Spinal cord (tissue), 10 donors: ENCODE results near the gene CTIF. TPM values are rescaled to one million over a fixed set of nuclear protein-coding genes. Genes with fewer than 3 reads are reported as not detected.

Source experiments
- DNase-seq, 6 donors: peaks; one replicate each; pipeline versions ENCODE4 v3.0.0 to v3.0.0-alpha.2; 2013 to 2015; ENCODE audit warnings: low spot score in 6 of 6, low read depth in 4 of 6
- H3K27ac ChIP-seq: one replicate; pipeline ENCODE4 v1.5.1; 2013; ENCODE audit warnings: low read depth, low read length, control low read depth
- H3K27me3 ChIP-seq: one replicate; pipeline ENCODE4 v1.6.1; 2013; ENCODE audit warnings: low read length; ENCODE audit not compliant: control insufficient read depth, insufficient read depth
- H3K36me3 ChIP-seq: one replicate; pipeline ENCODE4 v1.6.1; 2013; ENCODE audit warnings: low read length; ENCODE audit not compliant: control insufficient read depth, insufficient read depth
- H3K4me1 ChIP-seq: one replicate; pipeline ENCODE4 v1.6.1; 2013; ENCODE audit warnings: low read length; ENCODE audit not compliant: control insufficient read depth, insufficient read depth
- H3K4me3 ChIP-seq: one replicate; pipeline ENCODE4 v1.5.1; 2013; ENCODE audit warnings: low read depth, low read length, control low read depth
- H3K9me3 ChIP-seq: one replicate; pipeline ENCODE4 v1.6.1; 2013; ENCODE audit warnings: low read length; ENCODE audit not compliant: control insufficient read depth, insufficient read depth
- WGBS: methylation state at CpG from one replicate; pipeline ENCODE4 v1.1.5; 2013; ENCODE audit warnings: missing lambda C conversion rate; ENCODE audit not compliant: insufficient coverage; 5-methylcytosine and 5-hydroxymethylcytosine counted together
- polyA plus RNA-seq, 2 donors: library from polyadenylated mRNA; unstranded; fragments of 120-200 nt; gene quantifications; one replicate each; pipeline ENCODE4 v1.2.1, GENCODE V29; 2013; ENCODE audit not compliant: insufficient read length in 2 of 2
- total RNA-seq, 2 donors: library from RNA; depleted of rRNA in 1 of 2; stranded (reverse); fragments of 120-200 nt in 1 of 2; fragments of >200 nt in 1 of 2; gene quantifications; one replicate each; pipeline versions ENCODE4 v1.2.3 to v1.2.4, GENCODE V29; 2013 to 2014
- donor health status: healthy.

Gene CTIF
- total and polyA plus RNA-seq, 4 donors, result 32.5 to 106 (median 72.6) TPM

DNA sequence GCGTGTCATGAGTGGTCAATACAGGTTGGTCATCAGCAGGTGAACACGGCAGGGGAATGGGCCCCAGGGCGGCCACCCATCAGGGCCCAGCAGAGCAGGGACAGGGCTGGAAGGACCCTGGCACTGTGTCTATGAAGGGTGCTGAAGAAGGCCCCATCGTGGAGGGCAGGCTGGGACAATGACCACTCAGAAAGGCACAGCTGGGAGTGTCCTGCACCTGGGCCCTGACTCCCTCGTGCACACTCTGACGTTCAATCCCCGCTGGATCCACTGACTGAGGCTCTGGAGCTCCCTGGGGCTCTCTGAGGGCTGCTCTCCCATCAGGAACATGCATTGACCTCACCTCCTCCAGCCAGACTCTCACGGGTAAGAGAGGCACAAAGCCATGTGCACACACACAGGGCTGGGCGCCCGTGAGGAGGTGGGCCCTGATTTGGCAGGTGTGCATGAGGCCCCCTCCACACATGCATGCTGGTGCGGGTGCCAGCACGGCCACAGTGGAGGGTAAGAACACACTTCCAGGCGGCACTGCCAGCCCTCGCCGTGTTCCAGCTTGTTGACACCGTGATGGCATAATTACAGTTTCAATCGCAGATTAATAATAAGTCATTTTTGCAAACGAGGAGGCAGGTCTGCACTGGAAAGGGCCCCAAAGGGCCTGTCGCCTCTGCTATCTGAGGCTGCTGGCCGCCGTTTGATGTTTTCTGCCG, 353.5 kb downstream of the CTIF start:
- peak in 1 of 6 donors; percentile 28 for DNase-seq
- Histone ChIP-seq H3K4me3 (no peak overlapping the region), H3K36me3 (no peaks in the 10 kb centered on the region), H3K27ac (no peak overlapping the region), H3K27me3 (no peaks in the 10 kb centered on the region), H3K4me1 (peaks cover 77% of the 10 kb centered on the region), H3K9me3 (no peaks in the 10 kb centered on the region)
- 75% methylated on average over 16 of the region's 22 CpGs for WGBS

DNA sequence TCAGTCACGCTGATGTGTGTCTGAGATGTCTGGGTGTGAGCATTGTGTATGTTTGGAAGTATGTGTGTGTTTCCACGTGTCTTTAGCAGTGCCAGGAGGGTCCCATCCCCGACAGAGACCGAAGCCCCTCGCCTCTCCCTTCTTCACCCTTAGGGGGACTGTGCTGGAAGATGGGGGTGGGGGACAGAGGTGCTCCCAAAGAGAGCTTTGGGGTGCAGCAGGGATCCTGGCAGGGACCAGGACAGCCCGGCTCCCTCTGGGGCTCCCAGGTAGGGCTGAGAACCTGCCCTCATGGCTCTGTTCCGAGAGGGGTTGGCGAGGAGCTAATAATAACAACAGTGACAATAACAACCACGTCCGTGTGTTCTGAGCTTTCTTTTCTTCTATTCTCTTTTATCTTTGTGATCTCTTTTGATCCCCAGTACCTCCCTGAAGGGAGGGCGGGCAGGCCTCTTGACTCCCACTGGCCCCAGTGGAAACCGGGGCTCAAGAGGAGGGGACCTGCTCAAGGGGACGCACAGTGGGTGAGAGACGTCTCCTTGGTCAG, 354.3 kb downstream of the CTIF start:
- no peak for DNase-seq
- peaks cover 71% of the 10 kb centered on the region for H3K4me1 ChIP-seq

DNA sequence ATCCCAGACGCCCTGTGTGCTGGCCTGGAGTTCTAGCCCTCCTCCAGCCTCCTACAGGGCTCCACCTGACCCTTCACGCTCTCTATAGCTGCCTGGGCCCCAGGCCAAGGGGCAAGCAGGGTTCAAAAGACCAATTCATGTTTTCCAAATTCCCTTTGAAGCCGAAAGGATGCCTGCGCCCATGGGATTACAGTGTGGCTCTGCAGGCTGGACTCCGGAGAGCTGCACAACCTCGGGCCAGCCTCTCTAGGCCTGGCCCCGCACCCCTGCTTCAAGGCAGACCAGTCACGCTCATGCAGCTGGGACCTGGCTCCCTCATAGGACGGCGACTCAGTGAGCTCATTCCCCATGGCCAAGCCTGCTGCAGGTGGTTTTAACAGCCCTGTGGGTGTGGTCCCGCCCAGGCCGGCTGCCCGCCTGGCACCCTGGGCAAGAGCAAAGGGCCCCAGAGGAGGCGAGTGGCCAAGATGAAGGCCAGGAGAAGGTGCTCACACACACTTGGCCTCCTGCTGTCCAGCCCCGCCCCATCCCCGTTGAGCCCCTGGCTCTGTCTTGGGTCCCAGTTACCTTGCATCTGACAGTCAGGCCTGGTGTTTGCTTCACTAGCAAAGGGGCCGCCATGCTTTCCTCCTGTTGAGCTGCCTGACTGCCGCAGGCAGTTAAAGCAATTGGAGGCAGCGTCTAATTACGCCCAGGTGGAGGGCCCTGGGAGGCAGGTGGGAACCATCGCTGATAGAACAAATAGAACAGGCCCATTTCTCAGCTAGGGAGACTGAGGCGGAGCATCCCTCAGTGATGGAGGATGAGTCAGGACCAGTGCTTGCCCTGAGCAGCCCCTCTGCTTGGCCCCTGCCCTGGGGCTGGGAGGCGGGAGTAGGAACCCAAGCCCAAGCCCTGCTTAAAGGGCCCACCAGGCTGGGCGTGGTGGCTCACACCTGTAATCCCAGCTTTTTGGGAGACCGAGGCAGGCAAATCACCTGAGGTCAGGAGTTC, 355.1 kb downstream of the CTIF start:
- 80% methylated on average over 25 of the region's 25 CpGs for WGBS
- peak in 1 of 6 donors; percentile 51 for DNase-seq
- H3K4me1 ChIP-seq, result peaks cover 63% of the 10 kb centered on the region
- no peaks in the 10 kb centered on the region for H3K9me3 ChIP-seq
- no peaks in the 10 kb centered on the region for H3K36me3 ChIP-seq
- H3K4me3 ChIP-seq, result no peak overlapping the region
- no peaks in the 10 kb centered on the region for H3K27me3 ChIP-seq
- peak overlapping the region; percentile 3 for H3K27ac ChIP-seq

More for the DNA sequence above, 354.3 kb downstream of the CTIF start:
- no peak overlapping the region for H3K4me3 ChIP-seq
- H3K27ac ChIP-seq, result no peak overlapping the region
- H3K27me3 ChIP-seq, result no peaks in the 10 kb centered on the region
- WGBS, result 55% methylated on average over 9 of the region's 14 CpGs
- H3K36me3 ChIP-seq, result no peaks in the 10 kb centered on the region
- H3K9me3 ChIP-seq, result no peaks in the 10 kb centered on the region

DNA sequence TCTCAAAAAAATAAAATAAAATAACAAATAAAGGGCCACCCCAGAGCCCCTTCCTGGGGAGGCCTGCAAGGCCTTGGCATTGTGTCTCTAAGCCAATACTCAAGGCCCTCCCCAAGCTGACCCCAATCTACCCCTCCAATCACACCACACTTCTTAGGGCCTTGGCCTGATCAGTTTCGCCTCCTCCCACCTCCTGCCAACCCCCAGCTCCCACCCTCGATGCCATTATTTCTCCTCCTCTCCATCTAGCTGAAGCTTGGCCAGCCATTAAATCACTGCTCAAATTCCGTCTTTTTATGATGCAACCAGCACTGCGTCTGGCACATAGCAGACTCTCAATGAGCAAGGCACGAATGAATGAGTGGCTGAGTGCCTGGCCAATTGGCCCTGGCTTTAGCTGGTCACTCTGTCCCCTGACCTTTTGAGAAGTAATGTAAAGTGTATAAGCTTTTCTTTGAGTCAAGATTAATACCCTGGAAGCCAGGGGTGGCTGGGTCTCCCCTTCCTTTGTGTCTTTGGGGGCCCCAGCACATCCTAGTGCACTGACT, 356.0 kb downstream of the CTIF start:
- no peaks in the 10 kb centered on the region for H3K36me3 ChIP-seq
- DNase-seq, result no peak
- no peak overlapping the region for H3K4me3 ChIP-seq
- no peaks in the 10 kb centered on the region for H3K27me3 ChIP-seq
- 42% methylated on average over 5 of the region's 5 CpGs for WGBS
- no peaks in the 10 kb centered on the region for H3K9me3 ChIP-seq
- H3K27ac ChIP-seq, result no peak overlapping the region
- peaks cover 53% of the 10 kb centered on the region for H3K4me1 ChIP-seq

DNA sequence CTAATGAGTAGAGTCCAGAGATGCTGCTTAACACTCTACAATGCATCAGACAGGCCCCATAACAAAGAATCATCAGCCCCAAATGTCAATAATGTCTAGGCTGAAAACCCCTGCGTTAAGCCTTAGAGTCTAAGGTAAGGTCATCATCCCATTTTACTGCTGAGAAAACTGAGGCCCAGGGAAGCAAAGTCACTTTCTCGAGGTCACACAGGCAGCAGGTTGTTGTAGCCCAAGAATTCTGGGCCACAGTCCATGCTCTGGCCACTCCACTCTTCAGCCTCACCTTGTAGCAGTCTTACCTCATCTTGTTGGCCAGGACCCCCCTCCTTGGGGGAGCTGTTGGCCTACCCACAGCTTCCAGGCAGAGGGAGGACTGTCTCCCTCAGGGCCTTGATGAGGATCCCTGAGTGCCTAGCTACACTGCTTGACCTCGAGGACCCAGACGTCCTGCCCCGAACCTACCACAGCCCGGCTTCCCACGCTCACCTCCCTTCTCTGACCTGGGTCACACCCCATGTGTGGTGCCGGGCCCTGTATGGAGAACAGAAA, 357.6 kb downstream of the CTIF start:
- H3K27ac ChIP-seq, result no peak overlapping the region
- no peaks in the 10 kb centered on the region for H3K27me3 ChIP-seq
- no peak overlapping the region for H3K4me3 ChIP-seq
- no peaks in the 10 kb centered on the region for H3K36me3 ChIP-seq
- DNase-seq, result no peak
- 87% methylated on average over 7 of the region's 8 CpGs for WGBS
- H3K4me1 ChIP-seq, result peaks cover 43% of the 10 kb centered on the region
- H3K9me3 ChIP-seq, result no peaks in the 10 kb centered on the region

DNA sequence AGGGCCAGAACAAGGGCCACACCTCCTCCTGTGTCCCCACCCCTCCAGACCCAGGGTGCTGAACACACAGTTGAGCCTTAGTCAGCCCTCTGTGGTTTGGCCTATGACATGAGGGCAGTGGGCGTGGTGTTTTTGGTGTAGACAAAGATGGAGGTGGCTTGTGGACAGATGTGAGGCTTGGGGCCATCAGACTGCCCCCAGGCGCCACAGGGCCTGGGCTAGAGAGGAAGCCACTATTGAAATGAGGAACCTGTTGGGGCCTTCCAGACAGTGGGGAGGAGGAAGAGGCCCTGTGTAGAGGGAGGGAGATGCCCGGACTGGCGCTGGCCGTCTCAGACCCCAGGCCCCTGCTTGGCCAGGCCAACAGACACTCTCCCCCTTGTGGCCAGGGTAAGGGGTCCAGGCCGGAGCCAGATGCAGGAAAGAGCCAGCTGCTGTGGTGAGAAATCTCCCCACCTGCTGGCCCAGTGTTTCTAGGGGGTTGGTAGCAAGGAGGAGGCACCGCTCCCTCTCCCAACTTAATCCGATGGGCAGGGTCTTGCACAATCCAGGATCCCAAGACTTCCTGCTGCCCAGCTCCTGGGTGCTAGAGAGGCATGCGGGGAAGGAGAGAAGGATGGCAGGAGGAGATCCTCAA, 358.2 kb downstream of the CTIF start:
- Histone ChIP-seq H3K4me1 (peaks cover 48% of the 10 kb centered on the region), H3K27ac (no peak overlapping the region), H3K4me3 (no peak overlapping the region), H3K9me3 (no peaks in the 10 kb centered on the region), H3K36me3 (no peaks in the 10 kb centered on the region), H3K27me3 (no peaks in the 10 kb centered on the region)
- 78% methylated on average over 8 of the region's 9 CpGs for WGBS
- no peak for DNase-seq

- H3K4me3 ChIP-seq, result no peak overlapping the region
- DNase-seq, result peak in 1 of 6 donors; percentile 55
- H3K9me3 ChIP-seq, result no peaks in the 10 kb centered on the region
- H3K27me3 ChIP-seq, result no peaks in the 10 kb centered on the region
- H3K4me1 ChIP-seq, result peaks cover 48% of the 10 kb centered on the region
- 65% methylated on average over 3 of the region's 5 CpGs for WGBS
- no peaks in the 10 kb centered on the region for H3K36me3 ChIP-seq
- H3K27ac ChIP-seq, result no peak overlapping the region
Measured at GRCh38 chr18:48897531-48897930, 358.7 kb downstream of the CTIF start.

- Histone ChIP-seq H3K27ac (no peak overlapping the region), H3K36me3 (no peaks in the 10 kb centered on the region), H3K27me3 (no peaks in the 10 kb centered on the region), H3K4me3 (no peak overlapping the region), H3K4me1 (peaks cover 49% of the 10 kb centered on the region), H3K9me3 (no peaks in the 10 kb centered on the region)
- DNase-seq, result no peak
- no CpG with 5 or more reads among the region's 4 CpGs for WGBS
Measured at GRCh38 chr18:48898521-48898920, 359.7 kb downstream of the CTIF start.
